DND-41 (cell line): Measurements from ENCODE around the gene PDS5B.
"Not testable (repeated sequence)": the region's sequence is repeated elsewhere in the genome, so short reads cannot be mapped to it uniquely, and the experiment has no call there.

ENCODE experiments used
- ATAC-seq: fragments of 200-7000 bp; cut with Tn5 transposase; 3 replicates; pipeline ENCODE4 v1.9.1; 2021; ENCODE audit warnings: low read depth; ENCODE audit not compliant: insufficient read depth
- DNase-seq: peaks from one replicate; pipeline ENCODE4 v3.0.0-alpha.2; 2020
- H2AFZ ChIP-seq: 2 replicates; pipeline ENCODE4 v1.6.0; 2012; ENCODE audit warnings: low read depth, low read length
- H3K27ac ChIP-seq: 2 replicates; pipeline ENCODE4 v1.5.1; 2012; ENCODE audit warnings: low read length, inconsistent platforms
- H3K27me3 ChIP-seq: fragments of 200-600 bp; sonication (generic); 2 replicates; pipeline ENCODE4 v1.6.0; 2012; ENCODE audit warnings: low read length, mild to moderate bottlenecking, inconsistent platforms; ENCODE audit not compliant: insufficient read depth, poor library complexity
- H3K36me3 ChIP-seq: 2 replicates; pipeline ENCODE4 v1.5.1; 2012; ENCODE audit warnings: low read length, inconsistent platforms; ENCODE audit not compliant: insufficient read depth
- H3K4me1 ChIP-seq: 2 replicates; pipeline ENCODE4 v1.5.1; 2012; ENCODE audit warnings: mild to moderate bottlenecking, low read length; ENCODE audit not compliant: insufficient read depth
- H3K4me2 ChIP-seq: 2 replicates; pipeline ENCODE4 v1.6.0; 2012; ENCODE audit warnings: mild to moderate bottlenecking, moderate library complexity, low read length, inconsistent platforms; ENCODE audit not compliant: insufficient read depth
- H3K4me3 ChIP-seq, 2 experiments: fragments of 200-600 bp in 1 of 2; shearing (Covaris generic) in 1 of 2; 2 replicates each; pipeline ENCODE4 v1.5.1; 2012 to 2016; ENCODE audit warnings: inconsistent platforms in 2 of 2, low read length in 2 of 2, mild to moderate bottlenecking in 2 of 2, low read depth in 1 of 2, moderate library complexity in 1 of 2
- H3K79me2 ChIP-seq: 2 replicates; pipeline ENCODE4 v1.6.0; 2012; ENCODE audit warnings: low read length, inconsistent platforms; ENCODE audit not compliant: insufficient read depth
- H3K9ac ChIP-seq: 2 replicates; pipeline ENCODE4 v1.6.0; 2012; ENCODE audit warnings: low read depth, mild to moderate bottlenecking, inconsistent platforms, low read length, moderate library complexity
- H3K9me3 ChIP-seq: 2 replicates; pipeline ENCODE4 v1.5.1; 2012; ENCODE audit warnings: low read length, moderate library complexity, mild to moderate bottlenecking, inconsistent platforms; ENCODE audit not compliant: insufficient read depth, severe bottlenecking
- H4K20me1 ChIP-seq: 2 replicates; pipeline ENCODE4 v1.6.0; 2012; ENCODE audit warnings: low read length; ENCODE audit not compliant: insufficient read depth
- CTCF ChIP-seq: IDR thresholded peaks from 2 replicates; pipeline ENCODE4 v1.5.1; 2012; ENCODE audit warnings: borderline replicate concordance, low read length, moderate library complexity, mild to moderate bottlenecking; ENCODE audit not compliant: poor library complexity, severe bottlenecking; ENCODE audit errors: extremely low read depth
- EZH2 ChIP-seq: IDR thresholded peaks from 3 replicates; pipeline ENCODE4 v1.6.1; 2012; ENCODE audit warnings: borderline replicate concordance, low read depth, mild to moderate bottlenecking, moderate library complexity, low read length, inconsistent platforms; ENCODE audit not compliant: severe bottlenecking

PDS5B gene

GRCh38 chr13:32707471-32707870, 121.2 kb downstream of the PDS5B start:
- Histone ChIP-seq H3K79me2 (no peaks in the 10 kb centered on the region; the same call in 1 of the 2 replicates), H3K27me3 (no peaks in the 10 kb centered on the region), H4K20me1 (no peaks in the 10 kb centered on the region), H3K9ac (no peak overlapping the region), H3K27ac (no peak overlapping the region), H3K9me3 (peaks cover 20% of the 10 kb centered on the region), H2AFZ (no peak overlapping the region), H3K4me2 (no peak overlapping the region), H3K4me1 (no peaks in the 10 kb centered on the region), H3K36me3 (peaks cover 84% of the 10 kb centered on the region), H3K4me3 (no peak overlapping the region)
- ATAC-seq (no peak), DNase-seq (no peak)
- TF ChIP-seq EZH2 (no peak), CTCF (no peak)

- ATAC-seq = no peak
- H3K27me3 ChIP-seq = no peaks in the 10 kb centered on the region
- H4K20me1 ChIP-seq = no peaks in the 10 kb centered on the region
- H2AFZ ChIP-seq = no peak overlapping the region
- no peaks in the 10 kb centered on the region; the same call in 1 of the 2 replicates for H3K79me2 ChIP-seq
- H3K36me3 ChIP-seq = peaks cover 76% of the 10 kb centered on the region
- no peak for TF ChIP-seq EZH2
- no peak for TF ChIP-seq CTCF
- peaks cover 46% of the 10 kb centered on the region for H3K9me3 ChIP-seq
- no peak overlapping the region for H3K4me2 ChIP-seq
- H3K27ac ChIP-seq = no peak overlapping the region
- H3K4me1 ChIP-seq = no peaks in the 10 kb centered on the region
- no peak overlapping the region for H3K9ac ChIP-seq
- no peak overlapping the region for H3K4me3 ChIP-seq
- no peak for DNase-seq
These were observed 127.1 kb downstream of the PDS5B start for GRCh38 chr13:32713397-32713796.

GRCh38 chr13:32716201-32716600, 129.9 kb downstream of the PDS5B start:
- not testable (repeated sequence) for H3K27ac ChIP-seq, H3K9ac ChIP-seq, H3K4me3 ChIP-seq, H2AFZ ChIP-seq, H3K79me2 ChIP-seq, H3K27me3 ChIP-seq, H3K4me2 ChIP-seq, ATAC-seq, H4K20me1 ChIP-seq, H3K4me1 ChIP-seq
- Histone ChIP-seq H3K36me3 (peaks cover 74% of the 10 kb centered on the region), H3K9me3 (peaks cover 51% of the 10 kb centered on the region)
- peak; percentile 31 for DNase-seq

GRCh38 chr13:32720026-32720425, 133.8 kb downstream of the PDS5B start:
- DNase-seq (no peak), ATAC-seq (no peak)
- Histone ChIP-seq H3K27me3 (no peaks in the 10 kb centered on the region), H2AFZ (no peak overlapping the region), H3K27ac (no peak overlapping the region), H3K36me3 (peaks cover 69% of the 10 kb centered on the region), H3K4me3 (no peak overlapping the region), H3K4me1 (no peaks in the 10 kb centered on the region), H4K20me1 (no peaks in the 10 kb centered on the region), H3K9ac (no peak overlapping the region), H3K9me3 (peaks cover 24% of the 10 kb centered on the region), H3K4me2 (no peak overlapping the region), H3K79me2 (peaks cover 7% of the 10 kb centered on the region)
- TF ChIP-seq CTCF (no peak), EZH2 (no peak)

- H3K9ac ChIP-seq, H3K4me2 ChIP-seq, H3K4me3 ChIP-seq, H2AFZ ChIP-seq, H4K20me1 ChIP-seq, H3K27ac ChIP-seq, ATAC-seq, H3K27me3 ChIP-seq, H3K4me1 ChIP-seq: not testable (repeated sequence)
- DNase-seq = peak; percentile 22
- Histone ChIP-seq H3K36me3 (peaks cover 68% of the 10 kb centered on the region), H3K9me3 (peaks cover 19% of the 10 kb centered on the region), H3K79me2 (peaks cover 17% of the 10 kb centered on the region)
These were observed 135.1 kb downstream of the PDS5B start for GRCh38 chr13:32721131-32722034.
